ENCODE measurements around the gene GIPR.

DNA sequence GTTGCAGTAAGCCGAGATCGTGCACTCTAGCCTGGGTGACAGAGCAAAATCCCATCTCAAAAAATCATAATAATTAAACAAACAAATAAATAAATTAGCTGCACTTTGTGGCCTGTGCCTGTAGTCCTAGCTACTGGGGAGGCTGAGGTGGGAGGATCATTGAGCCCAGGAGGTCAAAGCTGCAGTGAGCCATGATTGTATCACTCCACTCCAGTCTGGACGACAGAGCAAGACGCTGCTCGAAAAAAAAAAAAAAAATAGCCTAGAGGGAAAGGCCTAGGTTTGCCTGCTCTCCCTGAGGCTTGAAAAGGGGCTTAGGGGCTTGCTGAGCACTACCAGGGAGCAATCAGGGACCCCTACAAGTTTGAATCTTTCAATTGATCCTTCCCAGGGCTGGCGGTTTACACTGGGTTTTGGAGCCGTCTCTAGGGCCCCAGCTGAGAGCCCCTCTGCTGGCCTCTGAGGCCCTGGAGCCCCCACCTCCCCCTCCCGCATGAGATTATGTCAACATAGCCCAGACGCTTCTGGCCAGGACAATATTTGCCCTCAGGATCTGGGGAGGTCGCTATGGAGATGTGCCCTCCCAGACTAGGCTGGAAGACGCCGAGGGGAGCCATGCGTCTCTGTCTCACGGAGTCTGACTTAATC lies 10.4 kb upstream of the GIPR start:
- TF ChIP-seq POLR2A (IDR thresholded peaks at IDR 0.05; ENCODE audit: low read length) = no peak
- no peak for TF ChIP-seq GATA1 (IDR thresholded peaks at IDR 0.05; ENCODE audit: low read depth, low read length)
